AML-193 (cell line): ENCODE data around the gene CERS1.
"Not testable (repeated sequence)": the region's sequence is repeated elsewhere in the genome, so short reads cannot be mapped to it uniquely, and the experiment has no call there.

Source experiments
- DNase-seq, 2 experiments: peaks; one replicate each; lab custom pipeline; 2025; lab: John Stamatoyannopoulos, UW

The CERS1 gene

GRCh38 chr19:18919086-18919899 is 23.3 kb upstream of the CERS1 start, which contains the start of the genes COPE and DDX49:
TSS of gene COPE (minus strand) at chr19:18919387. CDS start at chr19:18919348, 39 bp downstream.
TSS of gene DDX49 (plus strand) at chr19:18919715. CDS start at chr19:18919742, 27 bp downstream.
- DNase-seq: peak; percentile 99 to 100

GRCh38 chr19:18917593-18917992 is 21.6 kb upstream of the CERS1 start:
- not testable (repeated sequence) for DNase-seq

GRCh38 chr19:18915639-18916038 is 19.7 kb upstream of the CERS1 start:
- peak; percentile 43 to 44 for DNase-seq

GRCh38 chr19:18913466-18913865 is 17.5 kb upstream of the CERS1 start:
- DNase-seq: no peak

GRCh38 chr19:18912933-18913332 is 17.0 kb upstream of the CERS1 start:
- no peak for DNase-seq

GRCh38 chr19:18910801-18911436 is 15.0 kb upstream of the CERS1 start:
- no peak for DNase-seq

- no peak for DNase-seq
Measured at GRCh38 chr19:18910010-18910409, 14.1 kb upstream of the CERS1 start.

GRCh38 chr19:18908917-18909619 is 13.1 kb upstream of the CERS1 start:
- DNase-seq: no peak

GRCh38 chr19:18906605-18907519 is 10.9 kb upstream of the CERS1 start:
- no peak for DNase-seq

GRCh38 chr19:18905513-18906236 is 9.7 kb upstream of the CERS1 start:
- DNase-seq: no peak

GRCh38 chr19:18905058-18905456 is 9.1 kb upstream of the CERS1 start:
- DNase-seq: no peak

GRCh38 chr19:18904334-18905057 is 8.5 kb upstream of the CERS1 start:
- no peak for DNase-seq

- no peak for DNase-seq
Measured at GRCh38 chr19:18903156-18904037, 7.4 kb upstream of the CERS1 start.

GRCh38 chr19:18902519-18902918 is 6.6 kb upstream of the CERS1 start:
- DNase-seq: not testable (repeated sequence)

- DNase-seq: no peak
Measured at GRCh38 chr19:18901491-18901890, 5.5 kb upstream of the CERS1 start.

- no peak for DNase-seq
Measured at GRCh38 chr19:18900700-18901481, 4.9 kb upstream of the CERS1 start.

- DNase-seq: no peak
Measured at GRCh38 chr19:18899624-18900560, 3.9 kb upstream of the CERS1 start.
